HG03103 (cell line): ENCODE results near the gene HECTD3.
"Not testable (repeated sequence)": the region's sequence is repeated elsewhere in the genome, so short reads cannot be mapped to it uniquely, and the experiment has no call there.

ENCODE experiments used
- ATAC-seq: cut with Tn5 transposase; IDR thresholded peaks from one replicate; pipeline ENCODE4 v1.9.1; 2021; ENCODE audit warnings: low read depth; ENCODE audit not compliant: unreplicated experiment

HECTD3 gene

DNA sequence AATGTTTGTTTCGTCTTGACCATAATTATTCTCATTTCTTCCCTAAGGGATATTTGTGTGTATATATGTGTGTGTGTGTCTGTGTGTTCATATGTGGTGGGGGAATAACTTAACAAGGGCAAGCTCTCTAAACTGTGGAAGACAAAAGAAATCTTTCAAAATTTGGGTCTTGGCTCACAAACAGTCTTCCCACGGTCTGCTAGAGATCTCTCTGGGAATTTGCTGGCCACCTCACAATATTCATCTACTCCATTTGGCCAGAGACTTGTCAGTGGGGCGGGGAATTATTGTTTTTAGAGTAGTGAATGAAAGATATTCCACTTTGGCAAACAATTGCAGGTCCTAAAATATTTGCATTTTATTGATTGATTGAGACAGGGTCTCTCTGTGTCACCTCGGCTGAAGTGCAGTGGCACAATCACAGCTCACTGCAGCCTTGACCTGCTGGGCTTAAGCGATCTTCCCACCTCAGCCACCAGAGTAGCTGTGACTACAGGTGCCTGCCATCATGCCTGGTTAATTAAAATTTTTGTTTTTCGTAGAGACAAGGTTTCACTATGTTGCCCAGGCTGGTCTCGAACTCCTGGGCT, 16.7 kb downstream of the HECTD3 start:
- no peak for ATAC-seq

DNA sequence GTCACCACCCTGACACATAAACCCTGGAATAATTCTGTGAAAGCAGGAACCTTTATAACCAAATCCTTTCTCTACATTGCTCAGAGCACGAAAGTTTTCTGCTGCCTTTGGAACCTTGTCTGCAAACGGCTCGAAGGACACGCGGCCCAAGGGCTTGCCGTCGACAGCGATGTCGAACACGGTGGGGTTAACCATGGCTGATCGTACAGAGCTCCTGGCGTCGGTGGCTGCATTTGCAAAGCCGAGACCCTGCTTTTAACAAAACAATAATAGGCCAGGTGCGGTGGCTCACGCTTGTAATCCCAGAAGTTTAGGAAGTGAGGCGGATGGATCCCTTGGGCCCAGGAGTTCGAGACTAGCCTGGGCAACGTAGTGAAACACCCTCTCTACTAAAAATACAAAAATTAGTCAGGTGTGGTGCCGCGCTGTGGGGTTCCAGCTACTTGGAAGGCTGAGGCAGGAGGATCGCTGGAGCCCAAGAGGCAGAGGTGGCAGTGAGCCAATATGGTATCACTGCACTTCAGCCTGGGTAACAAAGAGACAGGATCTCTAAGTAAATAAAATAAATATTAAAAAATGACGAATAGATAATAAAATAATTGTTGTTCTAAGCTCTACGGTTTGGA, 22.5 kb downstream of the HECTD3 start:
- ATAC-seq, result no peak

DNA sequence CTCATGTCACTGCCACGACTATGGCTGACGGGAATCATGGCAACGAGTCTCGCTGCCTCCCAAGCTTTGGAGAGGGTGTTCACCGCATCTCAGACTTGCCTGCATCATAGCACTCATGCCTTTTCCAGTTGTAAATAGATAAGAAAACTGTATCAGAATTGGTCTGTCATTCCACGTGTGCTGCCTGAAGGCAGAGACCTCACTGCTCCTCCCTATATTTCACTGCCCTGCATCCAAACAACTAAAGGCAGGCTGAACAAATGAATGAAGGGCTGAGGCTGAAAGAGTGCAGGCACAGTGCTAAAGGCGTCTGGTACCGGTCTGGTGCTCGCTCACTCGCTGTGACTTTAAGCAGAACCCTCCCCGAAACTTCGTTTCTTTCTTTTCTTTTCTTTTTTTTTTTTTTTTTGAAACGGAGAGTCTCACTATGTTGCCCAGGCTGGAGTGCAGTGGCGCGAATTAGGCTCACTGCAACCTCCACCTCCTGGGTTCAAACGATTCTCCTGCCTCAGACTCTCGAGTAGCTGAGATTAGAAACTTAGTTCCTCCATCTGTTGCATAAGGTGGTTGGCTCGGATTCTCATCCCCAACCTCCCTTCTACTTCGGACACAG, 25.3 kb downstream of the HECTD3 start:
- no peak for ATAC-seq

DNA sequence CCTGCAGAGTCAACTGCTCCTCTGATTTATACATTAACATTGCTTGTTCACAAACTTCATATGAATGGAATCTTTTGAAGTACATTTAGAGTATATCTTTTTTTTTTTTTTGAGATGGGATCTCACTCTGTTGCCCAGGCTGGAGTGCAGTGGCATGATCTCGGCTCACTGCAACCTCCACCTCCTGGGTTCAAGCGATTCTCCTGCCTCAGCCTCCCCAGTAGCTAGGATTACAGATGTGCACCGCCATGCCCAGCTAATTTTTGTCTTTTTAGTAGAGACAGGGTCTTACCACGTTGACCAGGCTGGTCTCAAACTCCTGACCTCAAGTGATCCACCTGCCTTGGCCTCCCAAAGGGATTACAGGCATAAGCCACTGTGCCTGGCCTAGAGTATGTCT, 33.8 kb downstream of the HECTD3 start:
- ATAC-seq, result not testable (repeated sequence)

DNA sequence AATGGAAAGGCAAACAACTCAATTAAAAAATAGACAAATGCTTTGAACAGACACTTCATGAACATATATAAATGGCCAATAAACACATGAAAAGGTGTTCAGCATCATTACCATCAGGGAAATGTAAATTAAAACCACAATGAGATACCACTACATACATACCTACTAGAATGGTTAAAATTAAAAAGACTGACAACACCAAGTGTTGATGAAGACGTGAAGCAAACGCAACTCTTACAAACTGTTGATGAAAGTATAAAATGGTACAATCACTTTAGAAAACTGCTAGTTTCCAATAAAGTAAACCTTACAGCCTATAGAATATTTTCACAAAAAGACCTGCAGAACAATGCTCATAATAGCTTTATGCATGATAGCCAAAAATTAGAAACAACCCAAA, 34.9 kb downstream of the HECTD3 start:
- ATAC-seq, result no peak

DNA sequence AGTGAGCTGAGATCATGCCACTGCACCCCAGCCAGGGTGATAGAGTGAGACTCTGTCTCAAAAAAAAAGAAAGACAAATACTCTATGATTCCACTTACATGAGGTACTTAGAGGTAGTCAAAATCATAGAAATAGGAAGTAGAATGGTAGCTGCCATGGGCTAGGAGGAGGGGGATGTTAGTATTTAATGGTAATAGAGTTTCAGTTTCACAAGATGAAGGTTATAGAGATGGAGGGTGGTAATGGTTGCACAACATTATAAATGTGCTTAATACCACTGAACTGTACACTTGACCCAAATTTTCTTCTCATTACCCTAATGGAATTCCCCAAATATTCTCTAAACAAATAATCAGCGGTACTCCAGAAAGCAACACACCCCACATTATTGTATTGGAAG, 37.5 kb downstream of the HECTD3 start:
- no peak for ATAC-seq

DNA sequence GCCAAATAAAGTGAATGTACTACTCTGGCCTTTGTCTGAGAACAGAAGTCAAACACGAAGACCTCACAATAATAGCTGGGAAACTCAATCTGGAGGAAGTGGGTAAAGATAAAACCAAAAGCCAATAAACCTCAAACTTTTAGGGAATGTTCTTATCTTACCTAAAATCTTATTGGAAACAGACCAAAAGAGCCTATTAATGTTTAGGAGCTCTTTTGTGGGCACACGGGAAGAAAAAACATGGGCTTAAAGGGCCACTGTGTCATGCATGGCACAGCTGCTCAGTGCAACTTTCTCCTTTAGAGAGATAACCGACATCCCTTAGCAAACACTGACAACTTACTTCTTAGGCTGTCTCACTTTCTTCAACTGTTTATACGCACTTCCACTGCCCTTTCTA, 40.8 kb downstream of the HECTD3 start:
- ATAC-seq, result no peak

DNA sequence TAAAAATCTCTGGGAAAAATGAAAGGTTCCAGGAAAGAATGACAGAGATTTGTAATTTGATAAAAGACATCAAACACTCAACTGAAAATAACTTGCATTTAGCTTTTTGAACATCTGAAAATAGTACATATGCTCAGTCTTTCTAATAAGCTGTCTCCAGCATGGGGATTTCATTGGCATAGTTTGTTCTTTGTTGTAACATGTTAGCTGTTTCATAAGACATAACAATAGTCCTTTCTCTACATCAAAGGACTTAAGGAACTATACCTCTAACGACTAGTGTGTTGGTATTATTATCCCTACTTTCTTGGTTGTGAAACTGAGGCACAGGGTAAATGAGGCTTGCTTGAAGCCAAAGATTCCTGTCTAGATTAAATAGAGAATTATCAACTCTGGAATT, 46.7 kb downstream of the HECTD3 start:
- ATAC-seq, result no peak

DNA sequence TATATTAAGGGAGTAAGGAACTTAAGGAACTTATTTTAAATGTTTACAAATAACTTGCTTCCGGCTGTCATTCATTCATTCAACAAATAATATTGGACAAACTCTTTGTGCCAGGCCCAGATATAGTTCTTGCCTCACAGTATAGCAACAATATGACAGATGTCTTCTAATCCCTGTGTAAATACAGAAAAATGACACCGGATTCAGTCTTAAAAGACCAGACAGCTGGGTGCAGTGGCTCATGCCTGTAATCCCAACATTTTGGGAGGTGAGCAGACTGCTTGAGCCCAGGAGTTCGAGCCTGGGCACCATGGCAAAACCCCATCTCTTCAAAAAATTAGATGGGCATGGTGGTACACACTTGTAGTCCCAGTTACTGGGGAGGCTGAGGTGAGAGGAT, 48.4 kb downstream of the HECTD3 start:
- ATAC-seq, result no peak

DNA sequence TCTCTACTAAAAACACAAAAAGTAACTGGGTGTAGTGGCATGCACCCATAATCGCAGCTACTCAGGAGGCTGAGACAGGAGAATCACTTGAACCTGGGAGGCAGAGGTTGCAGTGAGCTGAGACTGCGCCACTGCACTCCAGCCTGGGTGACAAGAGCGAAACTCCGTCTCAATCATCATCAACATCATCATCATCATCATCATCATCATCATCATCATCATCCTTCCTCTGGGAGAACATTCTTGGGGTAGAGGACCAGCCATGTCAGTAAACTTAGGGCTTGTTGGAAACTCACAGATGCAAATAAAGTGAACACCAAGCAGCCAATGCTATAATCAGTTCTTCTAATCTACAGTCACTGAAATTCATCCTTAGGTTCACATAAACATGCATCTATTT, 49.1 kb downstream of the HECTD3 start:
- not testable (repeated sequence) for ATAC-seq

DNA sequence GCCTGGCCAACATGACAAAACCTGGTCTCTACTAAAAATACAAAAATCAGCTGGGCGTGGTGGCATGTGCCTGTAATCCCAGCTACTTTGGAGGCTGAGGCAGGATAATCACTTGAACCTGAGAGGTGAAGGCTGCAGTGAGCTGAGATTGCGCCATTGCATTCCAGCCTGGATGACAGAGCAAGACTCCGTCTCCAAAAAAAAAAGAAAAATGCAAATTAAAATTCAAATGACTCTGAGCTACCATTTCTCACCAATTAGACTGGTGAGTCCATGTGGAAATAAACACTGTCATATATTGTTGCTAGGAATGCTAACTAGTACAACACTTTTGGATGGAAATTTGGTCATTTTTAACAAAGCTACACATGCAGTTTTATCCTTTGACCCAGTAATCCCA, 53.6 kb downstream of the HECTD3 start:
- ATAC-seq, result not testable (repeated sequence)

DNA sequence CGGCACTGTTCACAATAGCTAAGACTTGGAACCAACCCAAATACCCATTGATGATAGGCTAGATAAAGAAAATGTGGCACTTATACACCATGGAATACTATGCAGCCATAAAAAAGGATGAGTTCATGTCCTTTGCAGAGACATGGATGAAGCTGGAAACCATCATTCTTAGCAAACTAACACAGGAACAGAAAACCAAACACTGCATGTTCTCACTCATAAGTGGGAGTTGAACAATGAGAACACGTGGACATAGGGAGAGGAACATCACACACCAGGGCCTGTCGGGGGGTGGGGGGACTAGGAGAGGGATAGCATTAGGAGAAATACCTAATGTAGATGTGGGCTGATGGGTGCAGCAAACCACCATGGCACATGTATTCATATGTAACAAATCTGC, 55.0 kb downstream of the HECTD3 start:
- ATAC-seq, result not testable (repeated sequence)
